ENCODE measurements around the gene IRF8.
"Not testable (repeated sequence)": the region's sequence is repeated elsewhere in the genome, so short reads cannot be mapped to it uniquely, and the experiment has no call there.

Gene IRF8

DNA sequence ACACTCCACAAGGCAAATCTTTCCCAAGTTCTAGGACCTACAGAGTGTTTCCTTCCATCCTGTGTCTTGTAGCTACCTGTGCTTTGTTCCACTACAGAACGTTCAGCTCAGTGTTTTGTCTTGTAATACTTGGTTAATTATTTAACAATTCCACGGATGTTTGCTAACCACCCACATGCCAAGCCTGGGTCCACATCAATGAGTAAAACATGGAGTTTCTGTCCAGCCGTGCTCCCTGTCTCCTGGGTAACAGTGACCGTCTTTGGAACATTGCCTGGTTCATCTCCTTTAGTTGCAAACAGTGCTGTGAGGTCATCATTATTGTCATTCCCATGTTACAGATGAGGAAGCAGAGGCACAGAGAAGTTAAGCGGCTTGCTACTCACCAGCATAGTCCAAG, 41.3 kb downstream of the IRF8 start:
- DNase-seq = peak; percentile 19

GRCh38 chr16:85941863-85942644, 43.1 kb downstream of the IRF8 start:
- DNase-seq = no peak

DNA sequence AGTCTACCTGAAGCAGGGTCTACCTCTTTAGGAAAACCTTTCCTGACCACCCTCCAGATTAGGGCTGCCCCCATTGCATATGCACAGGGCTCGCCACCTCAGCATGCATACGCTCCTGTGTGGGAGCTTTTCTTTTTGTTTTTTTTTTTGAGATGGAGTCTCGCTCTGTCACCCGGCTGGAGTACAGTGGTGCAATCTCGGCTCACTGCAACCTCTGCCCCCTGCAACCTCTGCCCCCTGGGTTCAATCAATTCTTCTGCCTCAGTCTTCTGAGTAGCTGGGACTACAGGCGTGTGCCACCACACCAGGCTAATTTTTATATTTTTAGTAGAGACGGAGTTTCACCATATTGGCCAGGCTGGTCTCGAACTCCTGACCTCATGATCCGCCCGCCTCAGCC, 43.7 kb downstream of the IRF8 start:
- DNase-seq = not testable (repeated sequence)

DNA sequence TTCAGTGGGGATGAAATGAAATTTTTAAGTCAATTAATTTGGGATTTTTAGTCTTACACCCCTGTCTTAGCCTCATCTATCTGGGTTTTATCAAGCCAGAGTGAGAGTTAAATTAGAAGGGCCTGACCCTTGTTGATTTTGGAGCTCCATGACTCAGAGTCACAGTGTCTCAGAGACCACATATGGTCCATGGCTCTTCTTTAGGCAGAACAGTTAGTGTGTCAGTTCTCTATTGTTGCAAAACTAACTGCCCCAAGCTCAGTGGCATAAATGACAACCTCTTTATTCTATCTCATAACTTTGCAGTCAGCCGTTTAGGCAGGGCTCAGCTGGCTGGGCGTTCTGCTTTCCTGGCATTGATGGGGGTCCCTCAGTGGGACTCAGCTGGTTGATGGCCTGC, 44.7 kb downstream of the IRF8 start:
- no peak for DNase-seq

- DNase-seq = no peak
Measured at GRCh38 chr16:85944572-85945423, 45.8 kb downstream of the IRF8 start.

GRCh38 chr16:85945424-85945751, 46.4 kb downstream of the IRF8 start:
- DNase-seq = peak; percentile 42

GRCh38 chr16:85946541-85947124, 47.7 kb downstream of the IRF8 start:
- no peak for DNase-seq

- no peak for DNase-seq
Measured at GRCh38 chr16:85947230-85948137, 48.5 kb downstream of the IRF8 start.

GRCh38 chr16:85948138-85948509, 49.2 kb downstream of the IRF8 start:
- no peak for DNase-seq

DNA sequence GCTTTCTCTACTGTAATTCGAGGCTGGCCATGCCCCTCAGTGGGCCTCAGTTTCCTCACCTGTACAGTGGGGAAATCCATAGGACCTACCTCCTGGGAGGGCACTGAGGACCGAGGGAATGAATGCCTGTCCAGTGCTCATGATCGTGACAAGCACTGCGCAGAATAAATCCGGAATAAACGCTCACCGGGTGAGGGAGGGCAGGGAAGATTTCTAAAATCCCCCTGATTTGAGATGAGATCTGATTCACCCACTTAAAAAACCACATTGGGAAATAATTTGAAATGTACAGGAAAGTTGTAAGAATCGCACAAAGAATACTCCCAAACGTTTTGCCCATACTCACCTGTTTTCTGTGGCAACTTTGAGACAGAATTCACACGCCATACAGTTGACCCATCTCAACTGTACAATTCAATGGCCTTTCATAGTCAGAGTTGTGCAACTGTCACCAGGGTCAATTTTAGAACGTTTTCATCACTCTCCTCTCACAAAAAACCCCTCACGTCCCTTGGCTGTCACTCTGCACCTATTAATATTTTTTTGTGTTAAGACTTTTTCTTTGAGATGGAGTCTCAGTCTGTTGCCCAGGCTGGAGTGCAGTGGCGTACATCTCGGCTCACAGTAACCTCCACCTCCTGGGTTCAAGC, 49.8 kb downstream of the IRF8 start:
- no peak for DNase-seq

DNA sequence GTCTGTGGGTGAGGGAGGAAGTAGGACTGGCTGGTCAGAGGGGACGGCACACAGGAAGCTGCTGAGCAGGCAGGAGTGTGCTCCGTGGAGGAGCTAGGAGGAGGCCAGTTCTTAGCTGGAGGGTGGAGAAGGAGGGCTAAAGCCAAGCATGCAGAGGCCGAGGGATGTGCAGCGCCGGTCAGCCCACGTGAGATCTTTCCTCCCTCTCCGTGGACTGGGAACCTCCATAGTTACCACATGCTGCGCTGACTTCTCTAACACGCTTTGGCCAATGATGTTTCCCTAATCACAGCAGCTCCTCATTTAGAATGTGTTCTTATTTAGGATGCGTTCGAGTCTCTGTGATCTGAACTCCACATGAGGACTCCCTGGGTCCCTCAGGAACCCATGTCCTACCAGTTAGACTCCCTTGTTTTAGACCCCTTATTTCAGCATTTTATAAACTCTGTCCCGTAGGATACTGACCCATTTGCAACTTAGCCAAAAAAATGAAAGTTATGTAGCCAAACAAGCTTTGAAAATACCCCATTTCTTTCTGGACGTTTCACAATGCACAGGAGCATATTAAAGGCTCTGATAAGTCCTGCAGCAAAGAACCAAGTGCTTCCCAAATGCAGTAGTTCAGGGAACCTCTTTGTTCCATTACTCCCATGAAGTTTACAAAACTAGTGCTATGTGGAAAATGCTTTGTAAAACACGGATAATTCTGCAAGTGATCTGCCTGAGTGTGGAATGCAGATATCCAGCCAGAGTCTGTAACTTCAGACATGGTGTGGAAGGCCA, 51.4 kb downstream of the IRF8 start:
- DNase-seq = no peak

DNA sequence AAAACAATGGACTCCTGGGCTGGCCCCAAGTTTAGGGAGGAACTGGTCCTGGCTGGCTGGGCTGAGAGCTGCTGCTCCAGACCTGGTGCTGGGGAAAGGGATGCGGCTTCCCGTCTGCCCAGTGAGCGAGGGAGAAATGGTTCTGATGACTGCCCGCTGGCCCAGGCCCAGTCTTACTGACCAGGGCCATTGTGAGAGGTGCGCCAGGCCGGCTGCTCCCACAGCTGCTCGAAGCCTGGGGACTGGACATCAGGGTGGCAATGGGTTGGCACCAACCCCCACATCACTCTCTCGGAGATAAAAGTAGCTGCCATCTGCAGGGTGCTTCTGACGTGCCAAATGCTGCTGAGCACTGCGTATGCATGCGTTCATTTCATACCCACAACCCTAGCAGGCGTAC, 53.2 kb downstream of the IRF8 start:
- no peak for DNase-seq

GRCh38 chr16:85952811-85953210, 53.8 kb downstream of the IRF8 start:
- no peak for DNase-seq

GRCh38 chr16:85954927-85955519, 56.1 kb downstream of the IRF8 start:
- DNase-seq = no peak

- no peak for DNase-seq
Measured at GRCh38 chr16:85955566-85955965, 56.6 kb downstream of the IRF8 start.

- no peak for DNase-seq
Measured at GRCh38 chr16:85956426-85956825, 57.5 kb downstream of the IRF8 start.

GRCh38 chr16:85958731-85959130, 59.8 kb downstream of the IRF8 start:
- DNase-seq = no peak

- no peak for DNase-seq
Measured at GRCh38 chr16:85959686-85960085, 60.7 kb downstream of the IRF8 start.

GRCh38 chr16:85960486-85961046, 61.6 kb downstream of the IRF8 start:
- DNase-seq = no peak

- DNase-seq = no peak
Measured at GRCh38 chr16:85961988-85962915, 63.3 kb downstream of the IRF8 start.

Measured in NCI-H2029 (cell line).